Calu3 (cell line): Measurements from ENCODE around the gene FAN1. TPM values are rescaled to one million over a fixed set of nuclear protein-coding genes. Genes with fewer than 3 reads are reported as not detected.
A peak's percentile ranks its signal among the peaks of the same experiment; 100 is the strongest.

Source experiments
- Bru-seq: library from RNA; stranded (reverse); fragments of 400-500 nt; gene quantifications from one replicate; lab custom pipeline; 2021; lab: Mats Ljungman, UMichigan
- BruChase-seq, 2 experiments: library from RNA; stranded (reverse); fragments of 400-500 nt; gene quantifications; one replicate each; lab custom pipeline; 2021; lab: Mats Ljungman, UMichigan
- BruUV-seq: library from RNA; stranded (reverse); fragments of 400-500 nt; replicated peaks from 2 replicates; lab custom pipeline; 2021; lab: Mats Ljungman, UMichigan
- CTCF ChIA-PET: fragments of 300-600 bp; sonication (Branson Sonifier 250); formaldehyde crosslinking; loops from one replicate; lab custom pipeline; 2022; ENCODE audit warnings: antibody characterized with exemption; lab: Charles Lee
- DNase-seq: peaks from one replicate; pipeline ENCODE4 v3.0.0; 2022
- H3K27ac Mint-ChIP-seq: one replicate; pipeline ENCODE4 v1.8.0; 2022; ENCODE audit warnings: mixed read lengths; ENCODE audit not compliant: unreplicated experiment
- H3K27me3 Mint-ChIP-seq: one replicate; pipeline ENCODE4 v1.8.0; 2022; ENCODE audit warnings: mixed read lengths; ENCODE audit not compliant: unreplicated experiment
- H3K36me3 Mint-ChIP-seq: one replicate; pipeline ENCODE4 v1.8.0; 2022; ENCODE audit warnings: mild to moderate bottlenecking, moderate library complexity, mixed read lengths; ENCODE audit not compliant: insufficient read depth, unreplicated experiment
- H3K4me1 Mint-ChIP-seq: one replicate; pipeline ENCODE4 v1.8.0; 2022; ENCODE audit warnings: mild to moderate bottlenecking, low read depth, mixed read lengths; ENCODE audit not compliant: unreplicated experiment
- H3K4me3 Mint-ChIP-seq: one replicate; pipeline ENCODE4 v1.8.0; 2022; ENCODE audit warnings: mild to moderate bottlenecking, low read depth, moderate library complexity, mixed read lengths; ENCODE audit not compliant: unreplicated experiment
- H3K9me3 Mint-ChIP-seq: one replicate; pipeline ENCODE4 v1.8.0; 2022; ENCODE audit warnings: low read depth, mixed read lengths; ENCODE audit not compliant: unreplicated experiment
- CTCF ChIP-seq: fragments of 200-600 bp; IDR thresholded peaks from one replicate; pipeline ENCODE4 v1.8.0; 2022; ENCODE audit warnings: antibody characterized with exemption; ENCODE audit not compliant: unreplicated experiment
- intact Hi-C: fragments of 100-400 bp; cut with micrococcal nuclease; formaldehyde crosslinking; loops from one replicate; pipeline ENCODE4 v1.10.0; 2022; ENCODE audit not compliant: unreplicated experiment
- long read RNA-seq: library from polyadenylated mRNA; stranded (forward); transcript quantifications from one replicate; pipeline ENCODE4 v2.0.0, GENCODE V29; 2022
- total RNA-seq: library from RNA; stranded (reverse); gene quantifications from 2 replicates; pipeline ENCODE4 v1.2.3, GENCODE V29; 2022

Gene FAN1
- 6.3 TPM in 2 replicates for total RNA-seq
- percentile 48 among the genes with signal in this experiment for Bru-seq, nascent RNA
- BruChase-seq, experiment 1, labeled RNA remaining after a 6-hour chase = percentile 56 among the genes with signal in this experiment
- percentile 57 among the genes with signal in this experiment for BruChase-seq, experiment 2, labeled RNA remaining after a 2-hour chase
- long read RNA-seq, partial matches to known transcripts = 3 of 15 reads
- long read RNA-seq, other reads (novel, unspliced or antisense) = 9 of 15 reads

GRCh38 chr15:30903497-30904187 lies at the start of gene FAN1:
TSS of gene FAN1 (plus strand) at chr15:30903915. CDS start at chr15:30904664, 749 bp downstream.
- Mint-ChIP-seq H3K27ac (no peak within 1 kb of the TSS), H3K4me1 (no peaks in the 10 kb centered on the region), H3K9me3 (no peaks in the 10 kb centered on the region), H3K4me3 (peak within 1 kb of the TSS; percentile 90), H3K36me3 (peaks cover 10% of the 10 kb centered on the region), H3K27me3 (no peaks in the 10 kb centered on the region)
- DNase-seq = peak; percentile 56
- TF ChIP-seq CTCF = no peak
- intact Hi-C loops = no loop called here
- CTCF ChIA-PET = no interaction called here
- no TSS peak for BruUV-seq

- H3K4me3 Mint-ChIP-seq = no peak overlapping the region
Observed at GRCh38 chr15:30859091-30859874, 44.4 kb upstream of the FAN1 start.

GRCh38 chr15:30865257-30865656 lies 38.5 kb upstream of the FAN1 start:
- H3K27me3 Mint-ChIP-seq = no peaks in the 10 kb centered on the region
- no peak overlapping the region for H3K27ac Mint-ChIP-seq
- intact Hi-C loops = no loop called here
- H3K4me3 Mint-ChIP-seq = no peak overlapping the region
- TF ChIP-seq CTCF = no peak
- H3K36me3 Mint-ChIP-seq = no peaks in the 10 kb centered on the region
- CTCF ChIA-PET = no interaction called here
- DNase-seq = no peak
- H3K4me1 Mint-ChIP-seq = no peaks in the 10 kb centered on the region
- no peaks in the 10 kb centered on the region for H3K9me3 Mint-ChIP-seq
- no TSS peak for BruUV-seq

More at GRCh38 chr15:30859091-30859874, 44.4 kb upstream of the FAN1 start:
- intact Hi-C loops = no loop called here
- Mint-ChIP-seq H3K9me3 (no peaks in the 10 kb centered on the region), H3K4me1 (no peaks in the 10 kb centered on the region), H3K27me3 (no peaks in the 10 kb centered on the region), H3K36me3 (no peaks in the 10 kb centered on the region), H3K27ac (no peak overlapping the region)
- no TSS peak for BruUV-seq
- DNase-seq = no peak
- CTCF ChIA-PET = interaction anchor here (1.1 kb wide), 1 partner anchor 270 kb away, joined by 4 read pairs; no protein-coding TSS in a partner anchor
- peak; percentile 17 for TF ChIP-seq CTCF

GRCh38 chr15:30870681-30871080 lies 33.0 kb upstream of the FAN1 start:
- no peaks in the 10 kb centered on the region for H3K27me3 Mint-ChIP-seq
- DNase-seq = no peak
- CTCF ChIA-PET = no interaction called here
- no peaks in the 10 kb centered on the region for H3K36me3 Mint-ChIP-seq
- intact Hi-C loops = no loop called here
- no TSS peak for BruUV-seq
- no peak overlapping the region for H3K4me3 Mint-ChIP-seq
- no peaks in the 10 kb centered on the region for H3K4me1 Mint-ChIP-seq
- H3K27ac Mint-ChIP-seq = no peak overlapping the region
- no peak for TF ChIP-seq CTCF
- no peaks in the 10 kb centered on the region for H3K9me3 Mint-ChIP-seq
